Frontal cortex (tissue), 4 donors: ENCODE results near the gene FGF14. TPM values are rescaled to one million over a fixed set of nuclear protein-coding genes. Genes with fewer than 3 reads are reported as not detected.

Source experiments
- DNase-seq, 2 donors: peaks; one replicate each; pipeline ENCODE4 v3.0.0; 2012; ENCODE audit warnings: low spot score in 2 of 2
- FAIRE-seq: peaks from 2 replicates; lab custom pipeline; 2012; peaks lifted over from hg19 to GRCh38; lab: Jason Lieb, UNC
- small RNA-seq: library from RNA; depleted of rRNA; stranded (forward); fragments of <200 nt; gene quantifications from one replicate; pipeline ENCODE3, GENCODE V24; 2014
- total RNA-seq: library from RNA; depleted of rRNA; stranded (reverse); fragments of >200 nt; gene quantifications from one replicate; pipeline ENCODE4 v1.2.3, GENCODE V29; 2014
- donor health status: control.
- donor health status: control.
- donor health status: control.

Gene FGF14
- total RNA-seq, 1 donor from 2014 or later: 85.2 TPM

DNA sequence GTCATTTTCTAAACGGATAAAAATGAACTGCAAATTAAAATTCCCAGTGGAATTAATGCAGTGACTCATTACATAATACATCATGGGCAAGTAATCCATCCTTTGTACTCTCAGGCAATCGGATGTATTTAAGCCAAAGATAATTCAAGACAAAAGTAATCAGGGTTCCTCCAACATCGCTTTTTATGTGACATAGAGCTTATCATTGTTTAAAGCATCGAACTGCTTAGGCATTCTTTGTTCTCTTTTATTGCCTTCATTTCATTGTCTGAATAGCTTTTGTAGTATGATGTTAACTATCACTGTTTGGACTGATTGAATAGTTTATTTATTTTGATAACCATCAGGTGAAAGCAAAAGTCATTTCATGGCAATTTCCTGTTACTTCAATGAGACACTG lies 740.0 kb downstream of the FGF14 start:
- DNase-seq: no peak
- no peak for FAIRE-seq

Small RNA genes within 50 kb of the gene (small RNA-seq; reads per million reads assigned to genes)
- gene MIR2681 (1.2 reads per million, percentile 72 among the genes with 10 or more reads in this experiment), gene MIR4705 (1.0 reads per million, percentile 66 among the genes with 10 or more reads in this experiment), gene RNU1-24P (not detected), gene RNY1P2 (not detected), gene RPL39P29 (not detected)

Other genes with a start within 250 kb of the FGF14 start
- 57.5 TPM for gene TPP2, start 194.9 kb upstream of the FGF14 start, total RNA-seq